Osteoblast (primary cell): ENCODE data around the gene CD109. TPM values are rescaled to one million over a fixed set of nuclear protein-coding genes. Genes with fewer than 3 reads are reported as not detected.
A peak's percentile ranks its signal among the peaks of the same experiment; 100 is the strongest.

ENCODE experiments used
- DNase-seq: peaks from one replicate; pipeline ENCODE4 v3.0.0; 2011; ENCODE audit warnings: low spot score, mixed read lengths; ENCODE audit not compliant: insufficient read length; ENCODE audit errors: missing footprints
- H2AFZ ChIP-seq: 2 replicates; pipeline ENCODE4 v1.6.0; 2011; ENCODE audit warnings: mild to moderate bottlenecking, low read length
- H3K27ac ChIP-seq: 2 replicates; pipeline ENCODE4 v1.5.1; 2011; ENCODE audit warnings: mild to moderate bottlenecking, low read depth, low read length, moderate library complexity
- H3K27me3 ChIP-seq: 2 replicates; pipeline ENCODE4 v1.6.0; 2012; ENCODE audit warnings: mild to moderate bottlenecking, control low read depth, inconsistent platforms, low read length, moderate library complexity; ENCODE audit not compliant: insufficient read depth
- H3K36me3 ChIP-seq: 2 replicates; pipeline ENCODE4 v1.5.1; 2011; ENCODE audit warnings: mild to moderate bottlenecking, low read length, control low read depth, moderate library complexity; ENCODE audit not compliant: insufficient read depth
- H3K4me1 ChIP-seq: 2 replicates; pipeline ENCODE4 v1.5.1; 2011; ENCODE audit warnings: mild to moderate bottlenecking, low read length, control low read depth, moderate library complexity; ENCODE audit not compliant: insufficient read depth
- H3K4me2 ChIP-seq: 2 replicates; pipeline ENCODE4 v1.6.0; 2011; ENCODE audit warnings: mild to moderate bottlenecking, low read length; ENCODE audit not compliant: insufficient read depth
- H3K4me3 ChIP-seq: fragments of 200-600 bp; sonication (generic); 3 replicates; pipeline ENCODE4 v1.5.1; 2012; ENCODE audit warnings: mild to moderate bottlenecking, low read length, inconsistent platforms; ENCODE audit not compliant: insufficient read depth
- H3K79me2 ChIP-seq: 2 replicates; pipeline ENCODE4 v1.6.0; 2012; ENCODE audit warnings: mild to moderate bottlenecking, low read length, control low read depth, inconsistent platforms; ENCODE audit not compliant: insufficient read depth
- H3K9me3 ChIP-seq: 2 replicates; pipeline ENCODE4 v1.5.1; 2011; ENCODE audit warnings: low read depth, low read length, control low read depth
- H4K20me1 ChIP-seq: 2 replicates; pipeline ENCODE4 v1.6.0; 2012; ENCODE audit warnings: mild to moderate bottlenecking, low read length, control low read depth; ENCODE audit not compliant: insufficient read depth
- total RNA-seq: library from RNA; depleted of rRNA; stranded (reverse); fragments of >200 nt; gene quantifications from 2 replicates; pipeline ENCODE4 v1.2.3, GENCODE V29; 2012
- TF ChIP-seq, protein P1 (sequence below): IDR thresholded peaks from 2 replicates; pipeline ENCODE4 v1.5.1; 2011; ENCODE audit warnings: mild to moderate bottlenecking, low read depth, low read length, moderate library complexity; ENCODE audit errors: extremely low read depth

CD109 gene
- total RNA-seq, 1 donor, result 93.4 TPM

DNA sequence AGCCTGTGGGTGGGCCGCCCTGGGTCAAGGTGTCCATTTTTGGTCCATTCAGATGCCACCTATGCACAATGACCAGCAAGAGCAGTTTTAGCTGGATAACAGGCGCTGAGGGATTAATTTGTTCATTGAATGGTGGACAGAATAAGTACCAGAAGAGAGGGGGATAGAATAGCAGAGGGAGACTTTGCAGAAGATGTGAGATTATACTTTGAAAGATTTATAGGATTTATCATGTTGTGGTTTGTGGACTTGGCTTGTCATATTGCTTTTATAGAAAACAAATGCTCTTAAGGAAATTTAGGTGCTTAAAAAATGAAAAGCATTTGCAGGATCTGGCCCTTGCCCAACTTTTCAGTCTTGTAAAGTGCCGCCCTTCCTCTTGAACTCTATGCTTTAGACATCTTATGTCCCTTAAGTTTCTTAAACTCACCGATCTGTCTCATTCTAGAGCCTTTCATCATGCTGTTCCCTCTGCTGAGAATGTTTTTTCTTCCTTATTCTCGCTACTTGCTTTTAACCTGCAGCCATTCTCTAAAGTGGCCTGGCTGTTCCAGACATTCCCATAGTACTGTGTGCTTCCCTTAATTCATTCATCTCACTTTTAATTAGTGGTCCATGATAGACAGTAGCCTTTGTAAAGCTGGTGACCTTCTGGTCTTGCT lies 42.5 kb downstream of the CD109 start:
- Histone ChIP-seq H3K4me3 (no peak overlapping the region), H3K36me3 (peaks cover 13% of the 10 kb centered on the region), H3K79me2 (peaks cover 4% of the 10 kb centered on the region), H3K27ac (no peak overlapping the region), H2AFZ (no peak overlapping the region), H3K4me1 (peaks cover 9% of the 10 kb centered on the region), H3K9me3 (no peaks in the 10 kb centered on the region), H3K27me3 (no peaks in the 10 kb centered on the region), H3K4me2 (no peak overlapping the region), H4K20me1 (no peaks in the 10 kb centered on the region)
- DNase-seq, result no peak
- TF ChIP-seq, protein P1, sequence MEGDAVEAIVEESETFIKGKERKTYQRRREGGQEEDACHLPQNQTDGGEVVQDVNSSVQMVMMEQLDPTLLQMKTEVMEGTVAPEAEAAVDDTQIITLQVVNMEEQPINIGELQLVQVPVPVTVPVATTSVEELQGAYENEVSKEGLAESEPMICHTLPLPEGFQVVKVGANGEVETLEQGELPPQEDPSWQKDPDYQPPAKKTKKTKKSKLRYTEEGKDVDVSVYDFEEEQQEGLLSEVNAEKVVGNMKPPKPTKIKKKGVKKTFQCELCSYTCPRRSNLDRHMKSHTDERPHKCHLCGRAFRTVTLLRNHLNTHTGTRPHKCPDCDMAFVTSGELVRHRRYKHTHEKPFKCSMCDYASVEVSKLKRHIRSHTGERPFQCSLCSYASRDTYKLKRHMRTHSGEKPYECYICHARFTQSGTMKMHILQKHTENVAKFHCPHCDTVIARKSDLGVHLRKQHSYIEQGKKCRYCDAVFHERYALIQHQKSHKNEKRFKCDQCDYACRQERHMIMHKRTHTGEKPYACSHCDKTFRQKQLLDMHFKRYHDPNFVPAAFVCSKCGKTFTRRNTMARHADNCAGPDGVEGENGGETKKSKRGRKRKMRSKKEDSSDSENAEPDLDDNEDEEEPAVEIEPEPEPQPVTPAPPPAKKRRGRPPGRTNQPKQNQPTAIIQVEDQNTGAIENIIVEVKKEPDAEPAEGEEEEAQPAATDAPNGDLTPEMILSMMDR, result no peak

DNA sequence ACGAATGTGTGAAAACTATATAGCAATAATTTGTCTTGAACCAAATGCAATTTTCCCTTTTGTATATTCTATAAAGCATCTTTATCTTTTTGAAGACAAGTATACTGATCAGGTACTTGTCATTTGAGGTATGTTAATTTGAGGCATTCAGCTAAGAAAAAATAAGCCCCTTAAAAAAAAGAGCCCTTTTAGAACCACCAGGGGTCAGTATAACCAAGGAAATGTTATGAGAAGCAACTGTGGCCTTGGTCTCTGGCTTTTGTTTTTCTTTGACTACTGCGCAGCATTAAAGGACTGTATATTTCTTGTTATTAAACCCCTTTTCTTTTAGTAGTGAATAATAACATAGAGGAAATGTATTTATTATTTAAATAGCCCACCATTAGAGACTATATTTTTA lies 43.1 kb downstream of the CD109 start:
- Histone ChIP-seq H3K9me3 (no peaks in the 10 kb centered on the region), H3K27me3 (no peaks in the 10 kb centered on the region), H3K4me2 (no peak overlapping the region), H3K4me3 (no peak overlapping the region), H3K79me2 (no peaks in the 10 kb centered on the region), H2AFZ (no peak overlapping the region), H3K4me1 (peaks cover 9% of the 10 kb centered on the region), H3K36me3 (peaks cover 7% of the 10 kb centered on the region), H3K27ac (no peak overlapping the region), H4K20me1 (no peaks in the 10 kb centered on the region)
- TF ChIP-seq, protein P1, result peak; percentile 76
- DNase-seq, result no peak

DNA sequence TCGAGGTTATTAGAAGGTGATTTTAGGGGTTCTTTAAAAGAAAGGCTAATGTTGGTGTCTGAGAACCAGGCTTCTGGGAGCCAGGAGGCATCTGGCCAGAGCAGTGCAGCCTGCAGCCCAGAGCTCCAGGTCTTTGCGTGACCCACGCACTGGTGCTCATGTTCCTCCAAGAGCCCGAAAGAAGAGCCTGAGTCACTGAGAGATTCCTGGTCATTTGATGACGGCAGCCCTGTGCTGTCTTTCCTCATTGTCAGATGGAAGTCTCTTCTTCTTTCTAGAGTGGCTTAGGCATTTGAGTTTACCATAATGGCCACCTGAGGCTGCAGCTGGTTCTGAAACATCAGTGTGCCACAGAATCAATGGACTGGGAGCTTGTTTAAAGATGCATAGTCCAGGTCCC lies 46.4 kb downstream of the CD109 start:
- H3K4me3 ChIP-seq, result no peak overlapping the region
- peaks cover 9% of the 10 kb centered on the region for H3K4me1 ChIP-seq
- H4K20me1 ChIP-seq, result no peaks in the 10 kb centered on the region
- no peak for DNase-seq
- H3K36me3 ChIP-seq, result no peaks in the 10 kb centered on the region
- H3K79me2 ChIP-seq, result no peaks in the 10 kb centered on the region
- no peaks in the 10 kb centered on the region for H3K27me3 ChIP-seq
- no peak overlapping the region for H3K27ac ChIP-seq
- no peaks in the 10 kb centered on the region for H3K9me3 ChIP-seq
- H3K4me2 ChIP-seq, result no peak overlapping the region
- TF ChIP-seq, protein P1, result no peak
- H2AFZ ChIP-seq, result no peak overlapping the region

DNA sequence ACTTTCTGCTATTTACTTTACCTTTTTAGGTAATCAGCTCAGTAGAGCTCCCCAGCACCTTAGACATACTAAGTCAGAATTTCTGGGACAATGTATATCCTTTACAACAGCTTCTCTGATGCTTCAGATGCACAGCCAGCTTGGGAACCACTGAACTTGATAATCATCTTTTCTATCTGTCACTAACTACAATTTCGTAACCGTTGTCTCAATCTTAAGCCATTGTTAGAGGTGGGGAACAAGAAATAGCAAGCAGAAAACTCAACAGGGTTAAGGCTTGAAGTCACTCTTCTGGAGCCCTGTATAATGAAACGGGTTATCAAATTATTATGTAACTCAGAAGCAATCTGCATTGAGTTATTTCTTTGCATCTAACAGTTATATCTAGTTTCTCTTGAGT lies 47.1 kb downstream of the CD109 start:
- Histone ChIP-seq H4K20me1 (no peaks in the 10 kb centered on the region), H3K4me2 (no peak overlapping the region), H3K27ac (no peak overlapping the region), H3K36me3 (no peaks in the 10 kb centered on the region), H3K79me2 (no peaks in the 10 kb centered on the region), H2AFZ (no peak overlapping the region), H3K4me1 (peaks cover 9% of the 10 kb centered on the region), H3K27me3 (no peaks in the 10 kb centered on the region), H3K9me3 (no peaks in the 10 kb centered on the region), H3K4me3 (no peak overlapping the region)
- TF ChIP-seq, protein P1, result no peak
- DNase-seq, result no peak
